Ishikawa (cell line): ENCODE data around the gene SMYD3.

Experiments used
- CEBPB ChIP-seq: IDR thresholded peaks from 2 replicates; pipeline ENCODE4 v1.6.1; 2012
- CREB1 ChIP-seq: IDR thresholded peaks from 2 replicates; pipeline ENCODE4 v1.6.1; 2012; ENCODE audit warnings: low read depth
- EGR1 ChIP-seq: IDR thresholded peaks from 2 replicates; pipeline ENCODE4 v1.6.1; 2012
- EP300 ChIP-seq: IDR thresholded peaks from 2 replicates; pipeline ENCODE4 v1.6.1; 2012; ENCODE audit warnings: borderline replicate concordance
- FOXM1 ChIP-seq: IDR thresholded peaks from 2 replicates; pipeline ENCODE4 v1.6.1; 2012; ENCODE audit warnings: low read depth, borderline replicate concordance
- NFIC ChIP-seq: IDR thresholded peaks from 2 replicates; pipeline ENCODE4 v1.6.1; 2012
- RAD21 ChIP-seq: IDR thresholded peaks from 2 replicates; pipeline ENCODE4 v1.6.1; 2012; ENCODE audit warnings: low read depth
- TAF1 ChIP-seq: IDR thresholded peaks from 2 replicates; pipeline ENCODE4 v1.6.1; 2012; ENCODE audit warnings: low read depth, mild to moderate bottlenecking
- TCF12 ChIP-seq: IDR thresholded peaks from 2 replicates; pipeline ENCODE4 v1.6.1; 2012; ENCODE audit warnings: low read depth
- YY1 ChIP-seq: IDR thresholded peaks from 2 replicates; pipeline ENCODE4 v1.6.1; 2012; ENCODE audit warnings: low read depth
- ZBTB7A ChIP-seq: IDR thresholded peaks from 2 replicates; pipeline ENCODE4 v1.6.1; 2012; ENCODE audit warnings: low read depth
- TF ChIP-seq, protein P1 (sequence below): IDR thresholded peaks from 2 replicates; pipeline ENCODE4 v1.6.1; 2012

DNA sequence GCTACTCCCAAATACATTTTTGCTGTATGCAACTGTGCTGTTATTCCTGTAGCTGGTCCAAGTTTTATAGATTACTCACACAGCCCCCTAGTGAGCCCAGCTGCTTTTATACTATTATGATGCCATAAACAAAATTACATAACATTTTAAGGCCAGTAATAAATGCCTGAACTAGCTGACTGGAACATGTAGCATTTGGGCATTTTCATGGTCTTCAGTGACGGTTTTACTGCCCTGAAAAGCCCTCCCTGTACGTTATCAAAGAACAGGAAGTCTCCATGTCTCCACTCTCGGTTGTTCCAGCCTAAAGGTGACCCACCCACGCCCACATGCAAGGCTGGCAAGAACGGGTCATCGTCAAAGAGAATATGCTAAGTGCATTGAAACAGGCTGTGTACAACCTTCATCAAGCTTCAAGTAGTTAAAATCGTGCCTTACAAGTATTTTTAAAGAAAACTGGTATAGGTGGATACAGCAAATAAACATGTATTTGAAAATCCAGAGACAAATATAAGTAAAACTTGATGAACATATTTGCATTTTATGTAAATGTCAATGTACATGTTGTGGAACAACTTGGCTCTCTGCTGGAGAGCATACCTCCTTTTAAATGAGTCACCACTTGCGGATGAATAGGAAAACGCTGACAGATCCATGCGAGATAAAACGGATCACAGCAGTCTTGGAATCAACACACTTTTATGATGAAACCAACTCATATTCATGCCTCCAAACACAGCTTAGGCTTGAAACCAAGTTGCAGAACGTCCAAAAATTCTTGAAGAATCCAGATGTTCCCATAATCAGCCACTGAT lies 520.5 kb downstream of the SMYD3 start:
- TF ChIP-seq TCF12 (no peak; the same call in 1 of the 2 replicates), RAD21 (no peak), NFIC (peak; percentile 69), TAF1 (no peak), ZBTB7A (no peak), FOXM1 (no peak), CREB1 (no peak), EP300 (peak; percentile 29; the same call in 1 of the 2 replicates), EGR1 (peak; percentile 80), CEBPB (0 out of 2 replicates have a peak, but pooled peaks have one; percentile 44), YY1 (no peak)
- TF ChIP-seq, protein P1, sequence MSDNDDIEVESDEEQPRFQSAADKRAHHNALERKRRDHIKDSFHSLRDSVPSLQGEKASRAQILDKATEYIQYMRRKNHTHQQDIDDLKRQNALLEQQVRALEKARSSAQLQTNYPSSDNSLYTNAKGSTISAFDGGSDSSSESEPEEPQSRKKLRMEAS = no peak
